Stimulated activated CD8-positive, alpha-beta memory T cell treated with anti-CD3 and anti-CD28 coated beads, Interleukin-12 subunit alpha, Interleukin-12 subunit beta, amount 100 ng/mL, for 24 hours (primary cell): ENCODE measurements around the gene MAS1L.

Source experiments
- DNase-seq: peaks from one replicate; pipeline ENCODE4 v3.0.0-alpha.2; 2020; ENCODE audit errors: extremely low read depth

The MAS1L gene

GRCh38 chr6:29487660-29488059 lies at the start of gene MAS1L:
Gene MAS1L, minus strand, starts transcription at chr6:29487956. Its CDS starts 54 bp downstream, at chr6:29487902.
- no peak for DNase-seq

GRCh38 chr6:29532320-29532951 lies 44.7 kb upstream of the MAS1L start:
- no peak for DNase-seq

GRCh38 chr6:29531668-29532067 lies 43.9 kb upstream of the MAS1L start:
- DNase-seq: no peak

- no peak for DNase-seq
Observed at GRCh38 chr6:29530671-29531310, 43.0 kb upstream of the MAS1L start.

GRCh38 chr6:29529956-29530355 lies 42.2 kb upstream of the MAS1L start:
- DNase-seq: no peak

GRCh38 chr6:29528988-29529560 lies 41.3 kb upstream of the MAS1L start:
- DNase-seq: no peak

- no peak for DNase-seq
Observed at GRCh38 chr6:29528300-29528931, 40.7 kb upstream of the MAS1L start.

- no peak for DNase-seq
Observed at GRCh38 chr6:29527564-29527963, 39.8 kb upstream of the MAS1L start.

GRCh38 chr6:29527126-29527525 lies 39.4 kb upstream of the MAS1L start:
- no peak for DNase-seq

- DNase-seq: no peak
Observed at GRCh38 chr6:29525311-29525639, 37.5 kb upstream of the MAS1L start.

- DNase-seq: no peak
Observed at GRCh38 chr6:29524444-29525310, 36.9 kb upstream of the MAS1L start.

GRCh38 chr6:29524044-29524443 lies 36.3 kb upstream of the MAS1L start:
- DNase-seq: no peak

GRCh38 chr6:29522227-29522626 lies 34.5 kb upstream of the MAS1L start:
- no peak for DNase-seq

- DNase-seq: no peak
Observed at GRCh38 chr6:29521006-29521680, 33.4 kb upstream of the MAS1L start.

GRCh38 chr6:29520232-29520631 lies 32.5 kb upstream of the MAS1L start:
- DNase-seq: no peak

GRCh38 chr6:29519291-29520010 lies 31.7 kb upstream of the MAS1L start:
- DNase-seq: no peak

GRCh38 chr6:29517728-29518440 lies 30.1 kb upstream of the MAS1L start:
- no peak for DNase-seq

- DNase-seq: no peak
Observed at GRCh38 chr6:29517245-29517644, 29.5 kb upstream of the MAS1L start.

- DNase-seq: no peak
Observed at GRCh38 chr6:29516108-29516507, 28.4 kb upstream of the MAS1L start.

GRCh38 chr6:29510746-29511300 lies 23.1 kb upstream of the MAS1L start:
- no peak for DNase-seq
